ENCODE data around the gene TMEM150B.

The TMEM150B gene

GRCh38 chr19:55266840-55267239 is 58.3 kb downstream of the TMEM150B start:
- DNase-seq (ENCODE audit: low read depth) = no peak
- no peak overlapping the region for H3K4me3 ChIP-seq (ENCODE audit: low read depth, low read length)
- no peak for TF ChIP-seq CTCF (IDR thresholded peaks at IDR 0.05; ENCODE audit: insufficient read depth, low read depth, low read length, missing control alignments)

- DNase-seq (ENCODE audit: low read depth) = no peak
- no peak overlapping the region for H3K4me3 ChIP-seq (ENCODE audit: low read depth, low read length)
- no peak for TF ChIP-seq CTCF (IDR thresholded peaks at IDR 0.05; ENCODE audit: insufficient read depth, low read depth, low read length, missing control alignments)
Measured at GRCh38 chr19:55266404-55266803, 58.7 kb downstream of the TMEM150B start.

DNA sequence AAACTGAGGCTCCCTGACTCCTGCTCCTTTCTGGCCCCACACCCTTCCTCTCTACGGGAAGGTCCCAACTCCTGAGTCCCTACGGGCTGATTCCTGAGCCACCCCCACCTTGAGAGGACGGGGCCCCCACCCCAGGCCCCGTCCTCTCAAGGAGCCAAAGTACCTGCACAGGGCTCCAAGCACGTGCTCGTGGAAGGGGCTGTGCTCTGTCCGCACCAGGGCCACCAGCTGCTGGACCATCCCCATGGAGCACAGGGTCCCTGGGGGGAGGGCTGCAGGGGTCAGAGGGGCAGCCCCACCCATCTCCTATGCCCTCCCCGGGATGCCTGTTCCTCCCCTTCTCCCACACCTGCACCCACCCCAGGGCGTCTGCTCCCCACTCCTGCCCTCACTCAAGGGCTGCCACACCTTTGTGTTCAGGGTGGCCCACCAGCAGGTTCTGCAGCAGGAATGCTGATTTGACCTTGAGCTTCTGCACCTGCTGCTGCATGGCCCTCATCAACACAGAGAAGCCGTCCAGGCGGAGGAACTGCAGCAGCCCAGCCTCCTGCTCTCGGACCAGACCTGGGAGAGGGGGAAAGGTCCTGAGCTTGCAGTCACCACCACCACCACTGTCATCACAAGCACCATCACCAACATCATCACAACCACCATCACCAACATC is 59.3 kb downstream of the TMEM150B start:
- no peak for DNase-seq (ENCODE audit: low read depth)
- H3K4me3 ChIP-seq (ENCODE audit: low read depth, low read length) = no peak overlapping the region
- no peak for TF ChIP-seq CTCF (IDR thresholded peaks at IDR 0.05; ENCODE audit: insufficient read depth, low read depth, low read length, missing control alignments)

GRCh38 chr19:55265173-55265572 is 60.0 kb downstream of the TMEM150B start:
- TF ChIP-seq CTCF (IDR thresholded peaks at IDR 0.05; ENCODE audit: insufficient read depth, low read depth, low read length, missing control alignments) = no peak
- no peak for DNase-seq (ENCODE audit: low read depth)
- no peak overlapping the region for H3K4me3 ChIP-seq (ENCODE audit: low read depth, low read length)

DNA sequence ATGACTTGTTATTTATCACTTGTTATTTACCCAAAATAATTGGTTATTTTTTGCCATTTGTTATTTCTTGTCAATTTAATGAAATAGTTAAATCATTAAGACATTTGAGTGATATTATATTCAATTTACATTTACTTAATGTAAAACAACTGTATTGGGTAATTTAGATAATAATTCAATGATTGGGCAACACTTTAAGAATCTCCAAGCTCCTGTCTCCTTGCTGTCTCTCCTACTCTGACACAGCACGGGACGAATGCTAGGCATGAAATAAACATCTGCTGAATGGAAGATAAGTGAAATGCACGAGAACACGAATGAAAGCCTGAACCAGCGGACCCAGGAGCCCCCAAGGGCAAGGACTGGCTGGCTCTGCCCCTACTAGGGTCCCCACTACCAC is 60.6 kb downstream of the TMEM150B start:
- no peak for TF ChIP-seq CTCF (IDR thresholded peaks at IDR 0.05; ENCODE audit: insufficient read depth, low read depth, low read length, missing control alignments)
- no peak for DNase-seq (ENCODE audit: low read depth)
- no peak overlapping the region for H3K4me3 ChIP-seq (ENCODE audit: low read depth, low read length)

Measured in GM12865 (cell line).